ENCODE measurements around the gene COPG2. TPM values are rescaled to one million over a fixed set of nuclear protein-coding genes. Genes with fewer than 3 reads are reported as not detected.

The COPG2 gene
- total RNA-seq, 1 experiment from 2014 or later = 77.7 TPM

- H3K4me3 Mint-ChIP-seq = no peak overlapping the region
- Histone ChIP-seq H3K23ac (ENCODE audit: insufficient read length, low read depth, low read length) (no peak overlapping the region), H3K18ac (ENCODE audit: insufficient read length, low read depth, low read length) (no peak overlapping the region), H3K27me3 (ENCODE audit: insufficient read depth, low read length) (no peaks in the 10 kb centered on the region), H3K9me3 (ENCODE audit: control insufficient read depth, low read depth, low read length) (no peaks in the 10 kb centered on the region), H3K4me2 (ENCODE audit: insufficient read depth, insufficient read length, low read length) (no peak overlapping the region), H4K20me1 (ENCODE audit: control insufficient read depth, insufficient read depth, insufficient read length) (no peaks in the 10 kb centered on the region), H2BK20ac (ENCODE audit: low read depth, low read length, poor library complexity, severe bottlenecking) (no peak overlapping the region), H3K9ac (ENCODE audit: extremely low read depth, insufficient read length, low read length) (no peak overlapping the region), H3K56ac (ENCODE audit: insufficient read length, low read depth, low read length) (no peak overlapping the region), H3K14ac (ENCODE audit: insufficient read depth, low read length) (no peak overlapping the region), H2AK5ac (ENCODE audit: insufficient read length, low read length) (no peak overlapping the region), H3T11ph (ENCODE audit: low read length) (no peak overlapping the region), H4K5ac (ENCODE audit: insufficient read length, low read depth, low read length) (no peak overlapping the region), H2BK5ac (ENCODE audit: insufficient read length, low read length) (no peak overlapping the region), H2BK15ac (ENCODE audit: low read depth, low read length) (no peak overlapping the region), H3K79me1 (ENCODE audit: insufficient read depth, low read depth, low read length, poor library complexity, severe bottlenecking) (no peaks in the 10 kb centered on the region), H4K91ac (ENCODE audit: insufficient read length, low read depth, low read length) (no peak overlapping the region), H3K79me2 (ENCODE audit: insufficient read depth, low read length) (no peaks in the 10 kb centered on the region), H3K23me2 (ENCODE audit: insufficient read length, low read depth, low read length, poor library complexity, severe bottlenecking) (no peaks in the 10 kb centered on the region), H3K27ac (ENCODE audit: insufficient read length, low read depth, low read length) (no peak overlapping the region), H2AFZ (ENCODE audit: low read length) (no peak overlapping the region), H3K4ac (ENCODE audit: low read depth, low read length) (no peak overlapping the region), H2BK120ac (ENCODE audit: low read depth, low read length, poor library complexity, severe bottlenecking) (no peak overlapping the region), H3K4me1 (ENCODE audit: insufficient read depth, low read length) (no peaks in the 10 kb centered on the region), H2BK12ac (ENCODE audit: insufficient read length, low read depth, low read length) (no peak overlapping the region), H4K8ac (replicated peaks; ENCODE audit: insufficient read length, low read depth, low read length) (no peak overlapping the region)
- no peak overlapping the region for H3K27ac Mint-ChIP-seq
- H3K36me3 Mint-ChIP-seq (ENCODE audit: insufficient read depth in 1 of 3, low read depth in 3 of 3) = peaks cover 11 to 39% (median 24%) of the 10 kb centered on the region in 3 experiments
- WGBS (ENCODE audit: extremely low coverage, insufficient read length, low lambda C conversion rate) = no CpG with 5 or more reads among the region's 2 CpGs
- no peaks in the 10 kb centered on the region; a peak in 2 of 5 replicates for H3K9me3 Mint-ChIP-seq
- no peaks in the 10 kb centered on the region for H3K4me1 Mint-ChIP-seq
- DNase-seq = no peak
- no peaks in the 10 kb centered on the region for H3K27me3 Mint-ChIP-seq (ENCODE audit: low read depth)
- TF ChIP-seq, protein P1, sequence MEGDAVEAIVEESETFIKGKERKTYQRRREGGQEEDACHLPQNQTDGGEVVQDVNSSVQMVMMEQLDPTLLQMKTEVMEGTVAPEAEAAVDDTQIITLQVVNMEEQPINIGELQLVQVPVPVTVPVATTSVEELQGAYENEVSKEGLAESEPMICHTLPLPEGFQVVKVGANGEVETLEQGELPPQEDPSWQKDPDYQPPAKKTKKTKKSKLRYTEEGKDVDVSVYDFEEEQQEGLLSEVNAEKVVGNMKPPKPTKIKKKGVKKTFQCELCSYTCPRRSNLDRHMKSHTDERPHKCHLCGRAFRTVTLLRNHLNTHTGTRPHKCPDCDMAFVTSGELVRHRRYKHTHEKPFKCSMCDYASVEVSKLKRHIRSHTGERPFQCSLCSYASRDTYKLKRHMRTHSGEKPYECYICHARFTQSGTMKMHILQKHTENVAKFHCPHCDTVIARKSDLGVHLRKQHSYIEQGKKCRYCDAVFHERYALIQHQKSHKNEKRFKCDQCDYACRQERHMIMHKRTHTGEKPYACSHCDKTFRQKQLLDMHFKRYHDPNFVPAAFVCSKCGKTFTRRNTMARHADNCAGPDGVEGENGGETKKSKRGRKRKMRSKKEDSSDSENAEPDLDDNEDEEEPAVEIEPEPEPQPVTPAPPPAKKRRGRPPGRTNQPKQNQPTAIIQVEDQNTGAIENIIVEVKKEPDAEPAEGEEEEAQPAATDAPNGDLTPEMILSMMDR (conservative IDR thresholded peaks at IDR 0.05) = no peak
Measured at GRCh38 chr7:130622866-130623265, 45.7 kb downstream of the COPG2 start.
